ENCODE data around the gene ABL1. TPM values are rescaled to one million over a fixed set of nuclear protein-coding genes. Genes with fewer than 3 reads are reported as not detected.

Gene ABL1
- polyA plus RNA-seq, 1 donor from 2014 or later: 18.5 TPM

- Histone ChIP-seq H3K79me2 (replicated peaks; ENCODE audit: insufficient read depth, low read length) (peaks cover 7% of the 10 kb centered on the region), H3K27ac (ENCODE audit: low read length) (no peak overlapping the region), H2AFZ (ENCODE audit: low read depth, low read length) (no peak overlapping the region), H3F3A (ENCODE audit: insufficient read depth, low read length, poor library complexity, severe bottlenecking) (no peaks in the 10 kb centered on the region), H3K9me2 (ENCODE audit: insufficient read depth, low read length) (no peaks in the 10 kb centered on the region), H3K9me3 (ENCODE audit: low read length) (no peaks in the 10 kb centered on the region), H4K20me1 (ENCODE audit: insufficient read depth) (peaks cover 5% of the 10 kb centered on the region), H3K9ac (ENCODE audit: low read length) (no peak overlapping the region), H3K27me3 (ENCODE audit: insufficient read depth, low read depth, low read length) (no peaks in the 10 kb centered on the region), H3K4me3 (ENCODE audit: low read length) (no peak overlapping the region), H3K4me2 (ENCODE audit: low read length) (no peak overlapping the region), H3K36me3 (ENCODE audit: insufficient read depth, low read length) (peaks cover 6% of the 10 kb centered on the region)
- TF ChIP-seq POLR2AphosphoS5 (IDR thresholded peaks at IDR 0.05): no peak
- no peak for TF ChIP-seq TAF1 (IDR thresholded peaks at IDR 0.05; ENCODE audit: low read depth)
- no peak for TF ChIP-seq SMC3 (conservative IDR thresholded peaks at IDR 0.05; ENCODE audit: poor library complexity)
- TF ChIP-seq MXI1 (conservative IDR thresholded peaks at IDR 0.05; ENCODE audit: poor library complexity, severe bottlenecking): no peak
- no peak for TF ChIP-seq EP300 (conservative IDR thresholded peaks at IDR 0.05; ENCODE audit: poor library complexity, severe bottlenecking)
- no peak for TF ChIP-seq RAD21 (conservative IDR thresholded peaks at IDR 0.05)
- TF ChIP-seq CTCF (IDR thresholded peaks at IDR 0.05; ENCODE audit: poor library complexity, severe bottlenecking): no peak
- TF ChIP-seq REST (IDR thresholded peaks at IDR 0.05; ENCODE audit: borderline replicate concordance): no peak
- TF ChIP-seq EZH2 (IDR thresholded peaks at IDR 0.05; ENCODE audit: borderline replicate concordance, insufficient read depth, low read length, poor library complexity, severe bottlenecking): no peak
These were observed 39.7 kb downstream of the ABL1 start for GRCh38 chr9:130874783-130875182.

GRCh38 chr9:130877300-130877699, 42.2 kb downstream of the ABL1 start:
- Histone ChIP-seq H3K27ac (ENCODE audit: low read length) (no peak overlapping the region), H3K9me3 (ENCODE audit: low read length) (no peaks in the 10 kb centered on the region), H3F3A (ENCODE audit: insufficient read depth, low read length, poor library complexity, severe bottlenecking) (no peaks in the 10 kb centered on the region), H3K4me2 (ENCODE audit: low read length) (no peak overlapping the region), H2AFZ (ENCODE audit: low read depth, low read length) (no peak overlapping the region), H3K36me3 (ENCODE audit: insufficient read depth, low read length) (peaks cover 6% of the 10 kb centered on the region), H3K4me3 (ENCODE audit: low read length) (no peak overlapping the region), H3K9ac (ENCODE audit: low read length) (no peak overlapping the region), H3K79me2 (replicated peaks; ENCODE audit: insufficient read depth, low read length) (no peaks in the 10 kb centered on the region), H4K20me1 (ENCODE audit: insufficient read depth) (no peaks in the 10 kb centered on the region), H3K9me2 (ENCODE audit: insufficient read depth, low read length) (no peaks in the 10 kb centered on the region), H3K27me3 (ENCODE audit: insufficient read depth, low read depth, low read length) (no peaks in the 10 kb centered on the region)
- no peak for TF ChIP-seq MXI1 (conservative IDR thresholded peaks at IDR 0.05; ENCODE audit: poor library complexity, severe bottlenecking)
- no peak for TF ChIP-seq CTCF (IDR thresholded peaks at IDR 0.05; ENCODE audit: poor library complexity, severe bottlenecking)
- no peak for TF ChIP-seq REST (IDR thresholded peaks at IDR 0.05; ENCODE audit: borderline replicate concordance)
- TF ChIP-seq RAD21 (conservative IDR thresholded peaks at IDR 0.05): no peak
- TF ChIP-seq POLR2AphosphoS5 (IDR thresholded peaks at IDR 0.05): no peak
- TF ChIP-seq EP300 (conservative IDR thresholded peaks at IDR 0.05; ENCODE audit: poor library complexity, severe bottlenecking): no peak
- TF ChIP-seq SMC3 (conservative IDR thresholded peaks at IDR 0.05; ENCODE audit: poor library complexity): no peak
- TF ChIP-seq EZH2 (IDR thresholded peaks at IDR 0.05; ENCODE audit: borderline replicate concordance, insufficient read depth, low read length, poor library complexity, severe bottlenecking): no peak
- no peak for TF ChIP-seq TAF1 (IDR thresholded peaks at IDR 0.05; ENCODE audit: low read depth)

All from neural cell (in vitro differentiated cells).